Measurements from ENCODE around the gene PI4KB.

PI4KB gene

DNA sequence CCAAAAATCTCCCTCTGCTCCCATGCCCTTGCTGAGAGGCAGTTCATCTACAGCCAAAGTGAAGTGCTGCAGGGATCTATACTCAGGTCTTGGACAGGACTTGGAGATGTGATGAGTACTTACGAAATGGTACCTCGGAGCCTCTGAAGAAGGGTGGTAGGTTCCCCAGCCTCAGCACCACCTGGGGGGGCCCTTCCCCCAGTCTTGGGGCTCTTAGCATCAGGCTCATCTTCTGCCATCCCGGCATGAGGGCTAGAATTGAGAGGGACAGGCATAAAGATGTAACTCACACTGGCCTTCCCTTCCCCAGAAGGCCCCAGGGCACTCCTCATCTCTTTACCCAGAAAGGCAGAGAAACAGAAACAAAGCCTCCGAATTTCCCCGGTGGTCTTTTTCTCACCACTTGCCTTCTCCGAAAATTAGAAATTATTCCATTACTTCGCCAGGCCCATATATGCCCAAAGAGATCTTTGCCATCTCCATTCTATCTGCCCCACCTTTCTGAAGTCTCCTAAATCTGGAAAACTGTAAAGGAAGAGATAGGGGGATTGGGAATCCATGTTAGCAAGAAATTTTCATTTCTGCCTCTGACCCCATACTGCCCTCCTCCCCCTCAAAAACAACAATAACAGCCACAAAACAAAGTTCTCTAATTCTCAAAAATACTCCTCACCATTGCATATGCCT, 19.0 kb upstream of the PI4KB start:
- no peak for DNase-seq (ENCODE audit: low read depth)

DNA sequence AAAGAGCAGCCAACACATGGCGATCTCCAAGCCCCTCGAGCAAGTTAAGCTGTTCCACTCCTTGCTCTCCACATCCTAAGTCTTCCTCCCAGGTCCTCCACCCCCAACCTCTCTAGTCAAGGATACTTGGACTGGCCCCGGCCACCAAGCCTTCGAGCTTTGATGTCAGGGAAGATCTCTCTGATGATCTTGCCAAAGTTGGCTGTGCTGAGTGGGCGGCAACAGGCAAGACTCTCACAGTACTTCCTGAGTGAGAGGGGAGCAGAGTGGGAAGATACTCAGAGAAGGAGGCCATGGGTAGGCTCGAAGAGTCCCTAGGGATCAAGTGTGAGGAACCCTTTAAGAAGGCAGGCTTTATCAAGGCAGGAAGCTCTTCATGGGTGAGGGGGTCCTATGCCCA, 17.1 kb upstream of the PI4KB start:
- no peak for DNase-seq (ENCODE audit: low read depth)

DNA sequence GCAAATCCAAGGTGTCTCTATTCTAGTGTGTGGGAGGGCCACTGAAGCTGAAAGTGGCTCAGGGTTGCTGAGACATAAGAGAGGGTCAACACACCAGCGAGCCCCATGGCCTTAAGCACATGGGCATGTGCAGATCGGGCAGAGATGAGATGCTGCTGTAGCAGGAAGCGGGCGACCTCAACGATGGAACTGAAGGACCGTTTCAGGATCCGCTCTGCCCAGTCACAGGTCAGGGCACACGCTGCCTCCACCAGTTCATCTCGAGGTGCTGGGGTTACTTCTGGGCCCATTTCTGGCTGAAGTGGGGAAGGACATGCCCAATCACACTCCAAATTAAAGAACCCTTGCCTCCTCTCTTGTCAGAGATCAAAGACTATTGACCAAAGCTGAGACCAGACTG, 16.4 kb upstream of the PI4KB start:
- DNase-seq (ENCODE audit: low read depth), result no peak

DNA sequence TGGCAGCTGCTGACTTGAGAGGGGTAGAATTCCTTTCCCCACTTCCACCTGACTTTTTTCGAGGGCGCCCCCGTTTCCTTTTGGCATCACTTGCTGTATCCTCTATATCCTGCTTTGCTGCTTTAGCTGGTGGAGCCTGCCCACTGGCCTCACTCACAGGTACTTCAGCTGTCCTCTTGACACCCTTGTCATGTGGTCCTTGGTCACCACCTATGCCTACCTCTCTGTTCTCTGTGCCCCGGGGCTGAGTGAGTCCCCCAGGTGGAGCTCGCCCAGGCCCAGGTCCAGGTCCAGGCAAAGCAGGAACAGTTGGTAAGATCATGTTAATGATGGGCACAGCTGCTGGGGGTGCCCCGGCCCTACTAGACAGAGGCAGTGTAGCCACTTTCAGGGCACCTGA, 15.4 kb upstream of the PI4KB start:
- DNase-seq (ENCODE audit: low read depth), result no peak

DNA sequence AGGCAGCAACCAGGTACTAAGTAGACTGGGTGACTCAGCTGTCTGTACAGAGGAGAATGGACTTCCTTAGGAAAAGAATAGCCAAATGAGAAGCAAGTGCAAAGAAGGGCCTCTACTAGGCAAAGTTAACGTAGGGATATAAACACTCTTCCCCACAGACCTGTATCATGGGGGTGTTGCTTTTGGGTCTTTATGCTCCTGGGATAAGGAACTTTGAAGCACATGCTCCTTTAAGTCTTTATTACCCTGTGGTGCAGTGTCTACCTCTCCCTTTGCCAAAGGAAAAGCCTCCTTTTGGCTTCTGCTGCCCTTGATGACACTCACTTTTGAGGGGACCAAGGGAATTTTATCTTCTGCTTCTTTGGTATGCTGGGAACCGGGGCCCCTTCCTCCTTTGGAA, 14.8 kb upstream of the PI4KB start:
- DNase-seq (ENCODE audit: low read depth), result no peak

DNA sequence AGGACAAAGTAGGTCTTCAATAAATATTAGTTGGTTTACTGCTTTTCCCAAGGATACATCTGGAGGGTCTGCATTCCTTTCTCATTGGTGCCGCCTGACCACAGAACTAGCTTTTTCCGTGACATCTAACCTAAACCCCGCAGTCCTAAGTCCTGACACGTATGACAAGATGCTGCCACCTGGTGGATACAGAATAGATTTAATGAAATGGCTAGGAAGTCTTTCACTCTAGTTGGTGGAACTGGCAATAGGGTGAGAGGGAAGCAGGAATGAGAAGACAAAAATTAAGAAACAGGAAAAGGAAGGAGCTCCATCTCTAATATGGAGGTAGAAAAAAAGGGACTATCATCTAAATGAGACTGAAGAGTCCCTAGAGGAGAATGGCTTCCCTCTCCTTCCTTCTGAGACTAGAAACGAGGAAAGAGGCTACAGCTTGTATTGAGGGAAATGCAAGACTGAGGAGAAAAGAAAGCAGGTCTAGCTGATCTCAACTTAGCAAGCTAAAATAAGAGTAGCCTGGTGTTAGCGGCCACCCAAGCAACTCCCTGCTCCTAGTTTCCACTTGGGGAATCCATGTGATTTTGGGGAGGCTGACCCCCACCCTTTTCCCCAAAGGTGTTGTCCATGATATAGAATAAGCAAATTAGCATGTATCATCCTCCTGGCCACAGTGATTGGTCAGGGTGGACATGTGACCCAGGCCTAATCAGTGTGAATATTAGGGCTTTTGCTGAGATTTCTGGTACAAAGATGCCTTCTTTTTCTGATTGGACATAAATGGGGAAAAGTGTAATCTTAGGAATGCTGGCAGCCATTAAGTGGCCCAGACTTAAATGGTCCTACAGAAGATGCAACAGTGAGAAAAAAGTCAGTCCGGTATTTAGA, 13.9 kb upstream of the PI4KB start:
- no peak for DNase-seq (ENCODE audit: low read depth)

DNA sequence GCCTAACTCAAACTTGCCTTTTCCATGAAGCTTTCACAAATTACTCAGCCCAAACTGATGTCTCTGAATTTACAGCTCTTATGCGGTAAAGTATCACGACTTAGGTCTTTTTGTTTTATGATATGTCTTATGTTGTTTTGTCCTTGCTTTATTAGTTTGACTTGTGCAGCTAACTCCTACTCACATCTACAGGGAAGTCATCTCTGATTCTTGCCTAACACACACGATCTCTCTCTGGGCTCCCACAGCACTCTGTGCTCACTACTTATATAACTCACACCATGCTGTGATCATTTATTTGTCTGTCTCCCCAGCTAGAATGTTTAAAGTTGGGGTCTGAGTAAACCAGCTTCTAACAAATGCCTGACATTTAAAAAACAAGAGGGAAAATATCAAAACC, 9.3 kb upstream of the PI4KB start:
- DNase-seq (ENCODE audit: low read depth), result no peak

DNA sequence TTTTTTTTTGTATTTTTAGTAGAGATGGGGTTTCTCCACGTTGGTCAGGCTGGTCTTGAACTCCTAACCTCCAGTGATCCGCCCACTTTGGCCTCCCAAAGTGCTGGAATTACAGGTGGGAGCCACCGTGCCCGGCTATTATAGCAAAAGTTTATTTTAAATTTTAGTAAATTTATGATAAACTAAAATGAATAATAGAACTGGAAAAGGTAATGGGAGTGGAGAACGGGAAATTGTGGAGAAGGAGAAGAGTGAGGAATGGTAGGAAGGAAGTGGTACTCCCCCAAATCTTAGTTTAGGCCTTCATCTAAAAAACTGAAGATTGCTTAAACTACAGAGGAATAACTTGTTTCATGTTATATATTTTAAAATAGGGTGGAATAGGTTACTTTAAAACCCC, 7.6 kb upstream of the PI4KB start:
- no peak for DNase-seq (ENCODE audit: low read depth)

DNA sequence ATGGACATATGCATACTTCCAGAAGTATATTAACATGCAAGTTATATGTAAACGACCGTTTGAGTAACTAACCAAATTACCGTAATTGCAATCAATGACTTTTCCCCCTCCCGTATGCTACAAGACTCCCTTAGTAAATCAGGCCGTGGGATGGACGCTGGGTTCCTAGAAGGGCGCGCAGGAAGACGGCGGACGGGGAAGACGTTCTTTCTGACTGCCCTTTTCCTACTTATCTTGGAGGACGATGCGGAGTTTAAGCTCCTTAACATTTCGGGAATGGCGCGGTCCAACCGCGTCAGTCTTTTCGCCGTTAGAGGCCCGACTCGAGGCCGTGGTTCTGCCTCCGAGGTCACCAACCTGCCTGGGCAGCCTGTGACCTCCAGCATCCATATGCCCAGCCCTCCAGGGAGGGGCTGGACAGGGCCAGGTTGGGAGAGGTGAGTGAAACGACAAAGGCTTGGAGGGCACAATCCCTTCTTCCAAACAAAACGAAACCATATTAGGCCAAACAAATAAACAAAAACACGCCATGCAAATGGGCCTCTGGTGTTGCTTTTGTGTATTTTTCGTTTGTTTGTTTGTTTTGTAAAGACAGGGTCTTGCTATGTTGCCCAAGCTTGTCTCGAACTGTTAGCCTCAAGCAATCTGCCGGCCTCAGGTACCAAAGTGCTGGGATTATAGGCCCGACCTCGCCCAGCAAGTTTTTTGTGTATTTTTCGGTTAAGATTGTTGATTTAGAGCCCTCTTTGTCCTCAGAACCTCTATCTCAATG, 873 bp upstream of the PI4KB start:
- DNase-seq (ENCODE audit: low read depth), result no peak

DNA sequence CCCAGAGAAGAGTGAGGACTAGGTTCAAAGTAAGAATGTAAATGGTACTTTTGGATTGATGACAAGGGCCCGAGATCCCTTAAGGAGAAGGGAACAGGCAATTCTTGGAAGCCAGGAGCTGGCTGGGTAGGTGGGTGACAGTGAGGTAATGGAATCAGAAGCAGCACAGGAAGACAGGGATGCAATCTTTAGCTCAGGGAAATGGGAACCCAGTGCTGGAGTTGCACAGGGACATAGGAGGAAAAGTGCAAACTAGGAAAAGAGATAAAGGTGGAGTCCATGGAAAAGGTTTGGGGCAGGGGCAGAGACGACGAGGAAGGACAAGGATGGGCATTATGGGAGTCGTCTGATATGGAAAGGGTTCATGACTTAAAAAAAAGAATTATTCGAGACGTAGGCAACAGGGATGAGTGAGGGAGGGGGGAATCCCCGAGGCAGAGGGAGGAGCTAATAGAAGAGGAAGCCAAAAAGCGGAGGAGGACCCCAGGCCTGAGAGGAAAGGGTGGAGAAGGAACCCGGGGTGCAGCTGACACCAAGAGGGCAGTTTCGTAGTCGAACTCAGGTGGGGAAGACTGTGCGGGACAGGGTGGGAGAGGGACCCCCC, 495 bp downstream of the PI4KB start:
- DNase-seq (ENCODE audit: low read depth), result no peak

DNA sequence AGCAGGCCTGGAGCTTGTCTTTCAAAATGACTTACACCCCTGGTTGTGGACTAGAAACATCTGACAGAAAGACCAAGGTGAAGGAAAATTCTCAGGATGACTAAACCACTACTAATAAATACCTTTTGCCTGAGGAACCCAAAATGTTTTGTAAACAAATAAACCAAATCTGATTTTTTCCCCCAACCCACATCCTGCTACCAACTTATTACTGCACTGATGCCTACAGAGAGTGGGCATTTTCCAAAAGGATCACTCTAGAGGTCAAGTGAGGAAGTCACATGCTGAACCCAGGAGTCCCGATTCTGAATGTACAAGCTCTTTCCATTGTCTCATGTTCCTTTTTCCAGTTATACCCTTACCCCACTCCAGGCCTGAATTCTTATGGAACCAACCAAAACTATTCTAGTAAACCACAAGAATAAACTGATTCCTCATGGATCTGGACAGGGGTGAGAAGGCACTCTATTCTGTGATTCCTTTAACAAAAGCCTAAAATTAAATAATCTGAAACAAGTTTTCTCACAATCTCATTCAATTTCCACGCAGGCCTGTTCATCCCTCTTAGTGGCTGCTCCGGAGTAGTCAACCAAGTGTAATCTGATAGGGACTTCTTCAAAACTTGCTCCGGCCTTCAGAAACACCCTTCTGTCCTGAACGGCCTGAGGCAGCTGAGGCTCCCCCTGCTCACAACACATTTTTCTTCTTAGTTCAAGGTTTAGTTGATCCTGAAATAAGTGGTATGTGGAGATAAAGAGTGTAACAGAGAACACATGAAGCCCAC, 1.4 kb downstream of the PI4KB start:
- no peak for DNase-seq (ENCODE audit: low read depth)

DNA sequence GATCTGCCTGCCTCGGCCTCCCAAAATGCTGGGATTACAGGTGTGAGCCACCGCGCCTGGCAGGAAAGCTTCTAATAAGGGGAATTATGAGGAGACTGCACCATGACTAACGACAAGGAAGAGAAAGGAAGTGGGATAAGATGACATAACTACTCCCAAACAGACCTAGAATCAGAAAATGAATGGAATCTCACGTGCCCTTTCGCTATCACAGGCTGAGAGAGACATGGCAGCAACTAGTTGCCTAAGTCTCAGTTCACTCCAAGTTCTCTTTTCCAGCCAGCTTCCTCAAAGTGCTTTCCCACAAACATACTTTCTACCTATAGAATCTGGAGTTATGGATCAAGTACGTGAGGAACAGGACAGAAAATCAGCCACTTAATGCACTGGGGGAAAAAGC, 2.0 kb downstream of the PI4KB start:
- no peak for DNase-seq (ENCODE audit: low read depth)

DNA sequence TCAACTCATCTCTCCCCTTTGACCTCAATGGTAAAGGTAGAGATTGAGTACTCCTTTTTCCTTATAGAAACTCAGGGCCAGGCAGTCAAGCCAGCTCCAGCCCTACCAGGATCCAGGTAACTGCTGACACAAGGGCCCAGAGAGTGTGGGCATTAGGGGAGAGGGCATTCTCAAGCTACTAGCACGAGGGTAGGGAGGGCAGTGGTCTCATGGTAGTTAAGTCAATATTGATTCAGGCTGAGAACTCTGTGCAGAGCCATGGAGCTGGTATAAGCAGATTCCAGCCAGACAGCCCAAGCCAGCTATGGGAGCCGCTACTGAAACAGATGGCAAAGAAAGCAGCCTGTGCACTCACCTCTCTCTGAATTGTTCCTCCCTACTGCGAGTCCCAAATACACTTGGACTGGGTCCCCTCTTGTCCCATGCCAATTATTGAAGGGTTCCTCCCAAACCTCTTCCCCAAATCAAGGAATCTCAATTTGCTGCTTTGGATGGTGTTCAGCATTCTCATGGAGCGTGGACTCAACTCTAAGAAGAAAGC, 2.8 kb downstream of the PI4KB start:
- DNase-seq (ENCODE audit: low read depth), result no peak

DNA sequence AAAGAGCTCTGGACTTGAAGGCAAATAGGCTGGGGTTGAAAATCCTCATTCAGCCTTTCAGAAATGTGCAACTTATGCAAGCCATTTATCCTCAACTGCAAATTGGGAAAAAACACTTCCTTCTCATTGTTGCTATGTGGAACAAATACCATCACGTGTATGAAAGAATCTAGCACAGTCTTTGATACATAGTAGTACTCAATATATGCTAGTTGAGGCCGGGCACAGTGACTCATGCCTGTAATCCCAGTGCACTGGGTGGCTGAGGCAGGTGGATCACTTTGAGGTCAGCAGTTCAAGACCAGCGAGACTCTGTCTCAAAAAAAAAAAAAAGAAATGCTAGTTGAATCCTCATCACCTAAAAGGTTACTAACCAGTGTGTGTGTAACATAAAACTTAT, 8.2 kb downstream of the PI4KB start:
- DNase-seq (ENCODE audit: low read depth), result no peak

DNA sequence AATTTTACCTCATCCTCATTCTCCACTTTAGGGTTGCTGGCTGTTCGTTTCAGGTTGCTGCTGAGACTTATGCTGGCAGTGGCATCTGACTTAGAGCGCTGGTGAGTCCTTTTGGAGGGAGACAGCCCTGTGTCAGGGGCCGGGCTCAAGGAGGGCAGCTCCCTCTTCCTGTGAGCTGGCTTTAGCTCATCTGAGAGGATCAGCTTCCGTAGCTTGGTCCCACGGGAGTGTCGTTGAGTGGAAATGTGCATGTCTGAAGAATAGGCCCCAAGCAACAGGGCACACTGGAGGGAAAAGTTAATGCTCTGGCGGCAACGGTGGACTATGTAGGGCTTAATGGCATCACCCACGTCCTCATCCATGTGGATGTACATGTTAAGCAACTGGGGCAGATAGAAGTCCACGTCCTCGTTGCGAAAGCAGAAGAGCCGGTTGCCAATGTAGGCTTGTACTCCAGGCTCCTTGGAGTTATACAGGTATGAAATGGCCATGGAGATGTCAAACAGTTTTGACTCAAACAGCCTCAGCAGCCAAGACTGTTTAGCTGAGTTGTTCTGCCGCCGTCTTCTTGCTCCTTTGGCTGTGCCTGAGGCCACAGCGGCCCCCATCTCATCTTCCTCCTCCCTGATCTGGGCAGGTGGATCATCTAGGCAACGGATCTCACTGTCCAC, 11.5 kb downstream of the PI4KB start:
- no peak for DNase-seq (ENCODE audit: low read depth)

DNA sequence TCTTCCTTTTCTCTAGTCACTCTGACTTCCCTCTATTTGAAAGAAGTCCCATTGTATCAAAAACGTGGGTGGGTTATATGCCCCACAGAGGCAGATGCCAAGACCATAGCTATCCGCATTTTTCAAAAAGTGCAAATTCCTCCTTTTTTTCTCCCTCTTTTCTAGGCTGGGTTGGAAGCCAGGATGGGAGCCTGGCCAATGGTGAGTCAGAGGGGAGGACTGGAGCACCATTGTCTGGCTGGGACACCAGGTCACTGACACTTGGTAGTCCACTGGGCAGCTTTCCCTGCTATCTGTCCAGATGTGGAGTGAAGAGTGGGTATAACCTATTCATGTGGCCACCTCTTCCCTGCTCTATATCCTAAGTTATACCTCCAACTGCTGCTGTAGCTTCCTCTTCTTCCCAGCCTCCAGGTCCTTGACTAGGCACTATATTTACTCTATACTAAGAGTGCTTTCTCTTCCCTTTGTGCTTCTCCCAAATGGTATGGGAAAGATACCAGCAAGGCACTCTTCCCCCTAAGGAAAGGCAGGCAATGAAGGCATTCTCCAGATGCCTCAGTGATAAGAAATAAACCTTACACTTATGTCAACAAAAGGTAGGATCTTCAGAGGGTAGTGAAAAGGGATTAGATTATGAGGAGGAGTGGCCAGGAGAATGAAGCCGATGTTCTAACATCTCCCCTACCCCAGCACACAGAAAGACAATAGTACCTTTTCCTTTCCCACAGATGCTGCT, 12.9 kb downstream of the PI4KB start:
- no peak for DNase-seq (ENCODE audit: low read depth)

DNA sequence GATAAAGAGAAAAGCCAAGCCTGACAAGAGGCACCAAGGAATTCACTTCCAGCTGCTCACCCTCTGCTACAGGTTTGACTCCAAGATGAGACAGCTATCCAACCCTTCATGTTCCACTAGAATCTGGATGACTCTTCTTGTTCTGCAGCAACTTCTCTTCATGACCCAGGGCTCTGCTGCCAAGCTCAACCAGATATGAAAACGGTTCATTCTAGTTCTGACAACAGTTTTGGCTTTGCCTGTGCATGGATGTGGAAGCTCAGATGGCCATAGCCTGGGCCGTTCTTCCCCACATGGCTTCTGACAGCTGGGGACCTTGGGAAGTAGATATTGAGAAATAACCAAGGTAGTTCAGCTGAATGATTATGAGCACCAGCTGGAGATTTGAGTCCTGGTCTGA, 13.7 kb downstream of the PI4KB start:
- DNase-seq (ENCODE audit: low read depth), result no peak

DNA sequence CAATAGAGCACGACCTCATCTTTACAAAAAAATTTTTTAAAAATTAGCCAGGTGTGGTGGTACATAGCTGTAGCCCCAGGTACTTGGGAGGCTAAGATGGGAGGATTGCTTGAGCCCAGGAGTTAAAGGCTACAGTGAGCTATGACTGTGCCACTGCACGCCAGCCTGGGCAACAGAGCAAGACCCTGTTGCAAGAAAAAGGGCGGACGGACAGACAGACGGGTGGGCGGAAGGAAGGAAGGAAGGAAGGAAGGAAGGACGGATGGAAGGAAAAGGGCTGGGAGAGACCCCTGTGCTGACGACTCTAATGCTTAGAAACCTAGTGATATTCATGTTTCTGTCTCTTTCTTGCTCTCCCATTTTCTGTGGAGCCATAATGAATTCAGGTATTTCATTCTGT, 14.4 kb downstream of the PI4KB start:
- DNase-seq (ENCODE audit: low read depth), result no peak

DNA sequence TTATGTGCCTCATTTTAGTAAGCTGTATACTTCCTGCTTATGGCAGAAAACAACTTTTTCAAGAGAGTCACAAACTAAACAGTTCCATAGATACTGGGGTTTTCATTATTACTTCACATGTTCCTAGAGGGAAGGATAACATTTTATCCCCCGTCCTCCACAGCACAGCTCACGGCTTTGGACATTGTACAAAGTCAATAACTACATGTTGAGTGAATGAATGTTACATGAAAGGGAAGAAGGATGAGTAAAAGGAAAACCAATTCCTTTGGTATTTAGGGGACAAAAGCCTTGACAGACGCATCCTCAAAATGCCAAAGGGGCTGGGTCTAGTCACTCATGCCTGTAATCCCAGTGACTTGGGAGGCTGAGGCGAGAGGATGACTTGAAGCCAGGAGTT, 14.8 kb downstream of the PI4KB start:
- DNase-seq (ENCODE audit: low read depth), result no peak
